ENCODE measurements around the gene NEGR1. TPM values are rescaled to one million over a fixed set of nuclear protein-coding genes. Genes with fewer than 3 reads are reported as not detected.

NEGR1 gene
- total RNA-seq, 4 donors from 2014 or later, result 4.6 to 5.7 (median 5.0) TPM

DNA sequence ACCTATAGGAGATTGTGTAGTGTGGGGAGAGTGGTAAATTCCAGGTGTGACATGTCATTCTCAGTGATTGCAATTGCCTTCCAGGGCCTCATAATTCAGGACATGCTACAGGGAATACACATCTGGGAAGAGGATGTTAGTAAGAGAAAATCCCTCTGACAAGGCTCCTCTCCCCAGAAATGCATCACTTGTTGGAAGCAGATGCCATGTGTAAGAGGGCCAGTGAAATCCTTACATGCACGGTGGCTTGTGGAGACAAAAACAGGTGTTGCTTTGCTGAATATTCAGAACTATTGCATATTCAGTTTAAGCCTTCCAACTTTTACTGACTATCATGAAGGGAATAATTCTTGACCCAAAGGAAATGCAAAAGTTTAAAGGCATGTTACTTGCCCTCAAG lies 503.4 kb downstream of the NEGR1 start:
- DNase-seq (no peak), ATAC-seq (no peak)
- in situ Hi-C loops (cut with MboI; ENCODE audit: low sequenced_read_pairs in 4 of 4), result no loop called here
- H3K36me3 ChIP-seq, result no peaks in the 10 kb centered on the region
- no peak for TF ChIP-seq POLR2A (IDR thresholded peaks at IDR 0.05)
- TF ChIP-seq CTCF (IDR thresholded peaks at IDR 0.05 in 4 of 5, conservative IDR thresholded peaks at IDR 0.05 in 1 of 5), result no peak
- H3K4me1 ChIP-seq, result no peaks in the 10 kb centered on the region
- H3K4me3 ChIP-seq, result no peak overlapping the region
- no peaks in the 10 kb centered on the region for H3K27me3 ChIP-seq
- intact Hi-C loops (cut with DNase I; ENCODE audit: low total_unique reads), result no loop called here
- no peak overlapping the region for H3K27ac ChIP-seq
- no peaks in the 10 kb centered on the region for H3K9me3 ChIP-seq

DNA sequence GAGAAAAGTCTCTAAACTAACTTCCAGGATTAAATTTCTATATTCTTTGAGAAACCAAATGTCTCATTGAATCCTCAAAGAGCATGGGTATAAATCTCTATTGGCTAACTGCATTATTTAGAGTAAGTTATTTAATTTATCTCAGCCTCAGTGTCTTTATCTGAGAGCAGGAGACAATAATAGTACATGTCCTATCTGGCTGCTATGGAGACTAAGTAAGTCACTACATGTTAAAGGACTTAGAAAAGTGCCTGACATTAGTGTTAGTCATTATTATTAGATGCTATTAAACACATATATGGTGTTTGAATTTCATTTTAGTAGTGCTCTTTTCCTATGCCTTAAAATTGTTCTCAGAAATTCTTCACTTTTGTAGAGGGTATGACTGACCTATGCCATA lies 505.2 kb downstream of the NEGR1 start:
- no peaks in the 10 kb centered on the region for H3K36me3 ChIP-seq
- intact Hi-C loops (cut with DNase I; ENCODE audit: low total_unique reads) (no loop called here), in situ Hi-C loops (cut with MboI; ENCODE audit: low sequenced_read_pairs in 4 of 4) (no loop called here)
- DNase-seq (no peak), ATAC-seq (no peak)
- no peaks in the 10 kb centered on the region for H3K4me1 ChIP-seq
- H3K4me3 ChIP-seq, result no peak overlapping the region
- no peaks in the 10 kb centered on the region for H3K9me3 ChIP-seq
- no peak for TF ChIP-seq POLR2A (IDR thresholded peaks at IDR 0.05)
- no peak overlapping the region for H3K27ac ChIP-seq
- no peaks in the 10 kb centered on the region for H3K27me3 ChIP-seq

DNA sequence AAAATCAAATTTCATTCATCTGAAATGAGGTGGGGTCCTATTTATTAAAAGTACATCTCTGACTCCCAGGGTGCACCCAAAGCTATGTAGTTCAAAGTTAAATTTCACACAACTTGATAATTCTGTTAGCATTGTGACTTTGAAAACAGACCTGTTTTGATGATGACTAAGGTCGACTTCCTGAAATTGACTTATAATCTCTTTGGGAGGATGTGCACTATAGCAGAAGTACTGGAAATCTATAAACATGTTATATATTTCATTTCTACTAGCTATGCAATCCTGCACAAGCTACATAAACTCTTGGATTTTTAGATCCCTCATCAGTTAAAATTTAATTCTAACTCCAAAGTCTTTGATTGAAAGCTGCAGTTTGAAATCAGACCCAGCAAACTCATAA lies 507.6 kb downstream of the NEGR1 start:
- Histone ChIP-seq H3K36me3 (no peaks in the 10 kb centered on the region), H3K4me1 (no peaks in the 10 kb centered on the region), H3K9me3 (no peaks in the 10 kb centered on the region), H3K27me3 (no peaks in the 10 kb centered on the region), H3K27ac (no peak overlapping the region), H3K4me3 (no peak overlapping the region)
- no peak for ATAC-seq
- TF ChIP-seq POLR2A (IDR thresholded peaks at IDR 0.05) (no peak), CTCF (IDR thresholded peaks at IDR 0.05 in 4 of 5, conservative IDR thresholded peaks at IDR 0.05 in 1 of 5) (no peak)
- in situ Hi-C loops (cut with MboI; ENCODE audit: low sequenced_read_pairs in 4 of 4), result no loop called here
- DNase-seq, result no peak
- intact Hi-C loops (cut with DNase I; ENCODE audit: low total_unique reads), result no loop called here

- Histone ChIP-seq H3K36me3 (no peaks in the 10 kb centered on the region), H3K27ac (no peak overlapping the region), H3K4me1 (no peaks in the 10 kb centered on the region), H3K27me3 (no peaks in the 10 kb centered on the region), H3K9me3 (no peaks in the 10 kb centered on the region), H3K4me3 (no peak overlapping the region)
- intact Hi-C loops (cut with DNase I; ENCODE audit: low total_unique reads), result no loop called here
- ATAC-seq (no peak), DNase-seq (no peak)
- in situ Hi-C loops (cut with MboI; ENCODE audit: low sequenced_read_pairs in 4 of 4), result no loop called here
- TF ChIP-seq CTCF (IDR thresholded peaks at IDR 0.05 in 4 of 5, conservative IDR thresholded peaks at IDR 0.05 in 1 of 5) (no peak), POLR2A (IDR thresholded peaks at IDR 0.05) (no peak)
Observed at GRCh38 chr1:71770121-71770520, 512.2 kb downstream of the NEGR1 start.

GRCh38 chr1:71766748-71767147 lies 515.6 kb downstream of the NEGR1 start:
- DNase-seq (no peak), ATAC-seq (no peak)
- H3K27ac ChIP-seq, result no peak overlapping the region
- intact Hi-C loops (cut with DNase I; ENCODE audit: low total_unique reads), result no loop called here
- H3K4me1 ChIP-seq, result no peaks in the 10 kb centered on the region
- TF ChIP-seq POLR2A (IDR thresholded peaks at IDR 0.05) (no peak), CTCF (IDR thresholded peaks at IDR 0.05 in 4 of 5, conservative IDR thresholded peaks at IDR 0.05 in 1 of 5) (no peak)
- in situ Hi-C loops (cut with MboI; ENCODE audit: low sequenced_read_pairs in 4 of 4), result no loop called here
- no peaks in the 10 kb centered on the region for H3K27me3 ChIP-seq
- no peak overlapping the region for H3K4me3 ChIP-seq
- no peaks in the 10 kb centered on the region for H3K36me3 ChIP-seq
- no peaks in the 10 kb centered on the region for H3K9me3 ChIP-seq
